ENCODE data around the gene CHIC2. TPM values are rescaled to one million over a fixed set of nuclear protein-coding genes. Genes with fewer than 3 reads are reported as not detected.
A peak's percentile ranks its signal among the peaks of the same experiment; 100 is the strongest.

Gene CHIC2
- total RNA-seq, 1 experiment from 2014 or later, result 8.2 TPM

DNA sequence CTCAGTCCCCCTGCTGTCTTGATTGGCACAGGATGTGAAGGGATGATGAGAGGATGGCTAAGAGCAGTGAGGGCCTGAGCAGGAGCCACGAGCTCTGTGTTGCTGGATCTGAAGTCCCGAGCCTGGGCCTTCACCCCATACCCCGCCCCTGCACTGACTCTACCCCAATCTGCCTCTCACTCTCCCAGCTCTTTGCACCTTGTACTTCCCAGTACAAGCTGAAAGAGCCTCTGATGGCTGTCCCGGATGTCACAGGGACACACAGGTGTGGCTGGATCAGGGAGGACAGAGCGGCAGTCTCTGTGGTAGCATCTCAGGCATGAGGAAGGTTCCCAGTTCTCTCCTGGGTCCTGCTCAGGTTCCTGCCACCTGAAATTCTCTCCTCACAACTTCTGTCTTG is 103.6 kb downstream of the CHIC2 start:
- Histone ChIP-seq H3K27ac (ENCODE audit: insufficient read length, low read depth, low read length) (no peak overlapping the region), H2AFZ (ENCODE audit: low read length) (no peak overlapping the region), H3K56ac (ENCODE audit: insufficient read length, low read depth, low read length) (no peak overlapping the region), H3K9ac (ENCODE audit: extremely low read depth, insufficient read length, low read length) (no peak overlapping the region), H2AK5ac (ENCODE audit: insufficient read length, low read length) (no peak overlapping the region), H3T11ph (ENCODE audit: low read length) (no peak overlapping the region), H3K79me1 (ENCODE audit: insufficient read depth, low read depth, low read length, poor library complexity, severe bottlenecking) (no peaks in the 10 kb centered on the region), H2BK120ac (ENCODE audit: low read depth, low read length, poor library complexity, severe bottlenecking) (no peak overlapping the region), H3K18ac (ENCODE audit: insufficient read length, low read depth, low read length) (no peak overlapping the region), H2BK12ac (ENCODE audit: insufficient read length, low read depth, low read length) (no peak overlapping the region), H3K23me2 (ENCODE audit: insufficient read length, low read depth, low read length, poor library complexity, severe bottlenecking) (no peaks in the 10 kb centered on the region), H3K23ac (ENCODE audit: insufficient read length, low read depth, low read length) (no peak overlapping the region), H3K4me2 (ENCODE audit: insufficient read depth, insufficient read length, low read length) (no peak overlapping the region), H3K9me3 (ENCODE audit: control insufficient read depth, low read depth, low read length) (no peaks in the 10 kb centered on the region), H3K27me3 (ENCODE audit: insufficient read depth, low read length) (no peaks in the 10 kb centered on the region), H4K8ac (replicated peaks; ENCODE audit: insufficient read length, low read depth, low read length) (no peak overlapping the region), H4K91ac (ENCODE audit: insufficient read length, low read depth, low read length) (no peak overlapping the region), H3K4ac (ENCODE audit: low read depth, low read length) (no peak overlapping the region), H3K14ac (ENCODE audit: insufficient read depth, low read length) (no peak overlapping the region), H2BK20ac (ENCODE audit: low read depth, low read length, poor library complexity, severe bottlenecking) (no peak overlapping the region), H3K79me2 (ENCODE audit: insufficient read depth, low read length) (no peaks in the 10 kb centered on the region), H4K5ac (ENCODE audit: insufficient read length, low read depth, low read length) (no peak overlapping the region), H2BK15ac (ENCODE audit: low read depth, low read length) (no peak overlapping the region), H2BK5ac (ENCODE audit: insufficient read length, low read length) (no peak overlapping the region), H4K20me1 (ENCODE audit: control insufficient read depth, insufficient read depth, insufficient read length) (no peaks in the 10 kb centered on the region), H3K4me1 (ENCODE audit: insufficient read depth, low read length) (no peaks in the 10 kb centered on the region; the same call in 1 of the 2 replicates)
- Mint-ChIP-seq H3K4me1 (peaks cover 20 to 44% of the 10 kb centered on the region in 2 experiments), H3K27ac (no peak overlapping the region), H3K4me3 (no peak overlapping the region), H3K9me3 (no peaks in the 10 kb centered on the region), H3K27me3 (ENCODE audit: low read depth) (peaks cover 21% of the 10 kb centered on the region), H3K36me3 (ENCODE audit: insufficient read depth in 1 of 3, low read depth in 3 of 3) (no peaks in the 10 kb centered on the region)
- TF ChIP-seq CTCF (conservative IDR thresholded peaks at IDR 0.05), result no peak
- DNase-seq, result peak; percentile 33
- no CpG with 5 or more reads among the region's 5 CpGs for WGBS (ENCODE audit: extremely low coverage, insufficient read length, low lambda C conversion rate)

Other genes starting within 250 kb of the CHIC2 start
- not detected in 2 replicates for gene GSX2, start 35.6 kb upstream of the CHIC2 start, total RNA-seq (2021)
- 6.6 and 6.8 TPM in 2 replicates for gene PDGFRA, start 164.7 kb upstream of the CHIC2 start, total RNA-seq (2021)